ENCODE data around the gene AP1G2.

Gene AP1G2

DNA sequence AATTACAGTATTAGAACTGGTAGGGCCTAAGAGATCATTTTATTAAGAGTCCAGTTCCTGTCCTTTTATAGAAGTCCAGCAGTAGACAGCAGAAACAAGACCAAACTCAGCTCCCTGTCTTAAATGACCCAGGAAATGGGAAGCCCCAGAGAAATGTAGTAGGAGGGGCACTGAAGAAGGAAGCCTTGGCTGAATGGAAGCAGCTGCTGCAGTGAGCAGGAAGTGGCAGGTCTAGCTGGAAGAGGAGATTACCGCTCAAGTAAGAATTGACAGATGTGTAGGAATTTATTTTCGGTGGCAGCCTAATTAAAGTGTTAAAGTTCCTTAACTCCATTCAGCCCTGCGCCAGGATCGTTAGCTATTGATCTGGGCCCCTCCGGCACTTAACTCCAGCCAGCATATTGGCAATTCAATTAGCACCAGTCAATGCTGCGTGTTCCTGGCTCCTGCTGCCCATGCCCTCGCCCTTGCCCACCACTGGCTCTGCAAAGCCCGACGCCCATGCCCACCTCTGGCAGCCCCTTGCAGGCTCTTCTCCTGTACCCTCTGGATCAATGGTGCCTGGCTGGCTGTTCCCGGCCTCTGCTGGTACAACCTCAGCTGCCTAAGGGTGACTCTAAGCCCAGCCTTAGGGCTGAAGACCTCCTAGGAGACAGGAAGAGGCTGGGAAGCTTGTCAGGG lies 37.1 kb downstream of the AP1G2 start:
- TF ChIP-seq ZBTB7A (IDR thresholded peaks at IDR 0.05; ENCODE audit: low read depth) (no peak), CREB1 (IDR thresholded peaks at IDR 0.05; ENCODE audit: low read depth) (no peak), NFIC (IDR thresholded peaks at IDR 0.05) (no peak), TCF12 (IDR thresholded peaks at IDR 0.05; ENCODE audit: low read depth) (no peak), FOXM1 (IDR thresholded peaks at IDR 0.05; ENCODE audit: borderline replicate concordance, low read depth) (no peak), TEAD4 (IDR thresholded peaks at IDR 0.05) (no peak)
- TF ChIP-seq, protein P1, sequence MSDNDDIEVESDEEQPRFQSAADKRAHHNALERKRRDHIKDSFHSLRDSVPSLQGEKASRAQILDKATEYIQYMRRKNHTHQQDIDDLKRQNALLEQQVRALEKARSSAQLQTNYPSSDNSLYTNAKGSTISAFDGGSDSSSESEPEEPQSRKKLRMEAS (IDR thresholded peaks at IDR 0.05), result no peak
- TF ChIP-seq, protein P2, sequence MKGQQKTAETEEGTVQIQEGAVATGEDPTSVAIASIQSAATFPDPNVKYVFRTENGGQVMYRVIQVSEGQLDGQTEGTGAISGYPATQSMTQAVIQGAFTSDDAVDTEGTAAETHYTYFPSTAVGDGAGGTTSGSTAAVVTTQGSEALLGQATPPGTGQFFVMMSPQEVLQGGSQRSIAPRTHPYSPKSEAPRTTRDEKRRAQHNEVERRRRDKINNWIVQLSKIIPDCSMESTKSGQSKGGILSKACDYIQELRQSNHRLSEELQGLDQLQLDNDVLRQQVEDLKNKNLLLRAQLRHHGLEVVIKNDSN (IDR thresholded peaks at IDR 0.05), result no peak

DNA sequence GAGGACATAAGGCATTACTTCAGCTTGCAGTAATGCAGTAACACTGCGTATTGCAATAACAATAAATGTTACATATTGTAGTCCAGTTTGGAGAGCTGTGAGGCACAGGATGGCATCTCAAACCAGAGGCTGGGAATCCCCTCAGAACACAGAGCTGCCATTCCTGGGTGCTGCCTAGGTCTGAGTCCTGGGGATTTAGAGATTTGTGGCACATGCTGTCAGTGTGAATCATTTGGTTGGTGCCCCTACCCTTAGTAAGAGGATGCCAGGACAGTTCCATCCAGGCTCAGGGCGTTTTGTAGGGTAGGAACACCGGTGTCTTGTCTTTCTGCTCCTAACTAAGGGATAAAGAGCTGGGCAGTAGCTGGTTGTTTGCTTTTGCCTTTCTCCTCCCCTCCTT lies 38.6 kb downstream of the AP1G2 start:
- TF ChIP-seq, protein P2 (IDR thresholded peaks at IDR 0.05), result no peak

DNA sequence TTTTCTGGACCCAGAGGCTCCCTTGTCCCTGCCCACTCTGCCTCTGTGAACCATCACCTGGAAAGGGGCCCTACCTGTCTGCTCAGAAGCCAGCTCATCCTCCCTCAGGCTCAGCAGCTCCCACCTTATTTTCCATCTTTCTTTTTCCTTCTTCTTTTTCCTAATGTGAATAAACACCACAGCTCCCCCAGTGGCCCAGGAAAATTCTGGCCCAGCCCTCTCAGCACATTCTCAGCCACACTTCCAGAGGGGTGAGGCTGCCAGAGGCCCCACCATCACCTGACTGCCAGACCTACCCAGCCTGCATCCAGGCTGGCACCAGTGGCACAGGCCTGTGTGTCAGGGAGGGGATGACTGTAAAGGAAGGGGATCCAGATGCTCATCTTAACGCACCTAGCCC lies 39.0 kb downstream of the AP1G2 start:
- no peak for TF ChIP-seq TEAD4 (IDR thresholded peaks at IDR 0.05)
- TF ChIP-seq, protein P3, sequence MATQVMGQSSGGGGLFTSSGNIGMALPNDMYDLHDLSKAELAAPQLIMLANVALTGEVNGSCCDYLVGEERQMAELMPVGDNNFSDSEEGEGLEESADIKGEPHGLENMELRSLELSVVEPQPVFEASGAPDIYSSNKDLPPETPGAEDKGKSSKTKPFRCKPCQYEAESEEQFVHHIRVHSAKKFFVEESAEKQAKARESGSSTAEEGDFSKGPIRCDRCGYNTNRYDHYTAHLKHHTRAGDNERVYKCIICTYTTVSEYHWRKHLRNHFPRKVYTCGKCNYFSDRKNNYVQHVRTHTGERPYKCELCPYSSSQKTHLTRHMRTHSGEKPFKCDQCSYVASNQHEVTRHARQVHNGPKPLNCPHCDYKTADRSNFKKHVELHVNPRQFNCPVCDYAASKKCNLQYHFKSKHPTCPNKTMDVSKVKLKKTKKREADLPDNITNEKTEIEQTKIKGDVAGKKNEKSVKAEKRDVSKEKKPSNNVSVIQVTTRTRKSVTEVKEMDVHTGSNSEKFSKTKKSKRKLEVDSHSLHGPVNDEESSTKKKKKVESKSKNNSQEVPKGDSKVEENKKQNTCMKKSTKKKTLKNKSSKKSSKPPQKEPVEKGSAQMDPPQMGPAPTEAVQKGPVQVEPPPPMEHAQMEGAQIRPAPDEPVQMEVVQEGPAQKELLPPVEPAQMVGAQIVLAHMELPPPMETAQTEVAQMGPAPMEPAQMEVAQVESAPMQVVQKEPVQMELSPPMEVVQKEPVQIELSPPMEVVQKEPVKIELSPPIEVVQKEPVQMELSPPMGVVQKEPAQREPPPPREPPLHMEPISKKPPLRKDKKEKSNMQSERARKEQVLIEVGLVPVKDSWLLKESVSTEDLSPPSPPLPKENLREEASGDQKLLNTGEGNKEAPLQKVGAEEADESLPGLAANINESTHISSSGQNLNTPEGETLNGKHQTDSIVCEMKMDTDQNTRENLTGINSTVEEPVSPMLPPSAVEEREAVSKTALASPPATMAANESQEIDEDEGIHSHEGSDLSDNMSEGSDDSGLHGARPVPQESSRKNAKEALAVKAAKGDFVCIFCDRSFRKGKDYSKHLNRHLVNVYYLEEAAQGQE (IDR thresholded peaks at IDR 0.05; ENCODE audit: low read depth), result no peak
- no peak for TF ChIP-seq EP300 (IDR thresholded peaks at IDR 0.05; ENCODE audit: borderline replicate concordance)
- TF ChIP-seq, protein P1 (IDR thresholded peaks at IDR 0.05), result no peak
- TF ChIP-seq TAF1 (IDR thresholded peaks at IDR 0.05; ENCODE audit: low read depth), result no peak
- TF ChIP-seq ZBTB7A (IDR thresholded peaks at IDR 0.05; ENCODE audit: low read depth), result no peak
- TF ChIP-seq YY1 (IDR thresholded peaks at IDR 0.05; ENCODE audit: low read depth), result no peak
- no peak for TF ChIP-seq CEBPB (IDR thresholded peaks at IDR 0.05)
- no peak for TF ChIP-seq TCF12 (IDR thresholded peaks at IDR 0.05; ENCODE audit: low read depth)
- no peak for TF ChIP-seq EGR1 (IDR thresholded peaks at IDR 0.05)
- no peak for TF ChIP-seq CREB1 (IDR thresholded peaks at IDR 0.05; ENCODE audit: low read depth)
- TF ChIP-seq FOXM1 (IDR thresholded peaks at IDR 0.05; ENCODE audit: borderline replicate concordance, low read depth), result no peak

DNA sequence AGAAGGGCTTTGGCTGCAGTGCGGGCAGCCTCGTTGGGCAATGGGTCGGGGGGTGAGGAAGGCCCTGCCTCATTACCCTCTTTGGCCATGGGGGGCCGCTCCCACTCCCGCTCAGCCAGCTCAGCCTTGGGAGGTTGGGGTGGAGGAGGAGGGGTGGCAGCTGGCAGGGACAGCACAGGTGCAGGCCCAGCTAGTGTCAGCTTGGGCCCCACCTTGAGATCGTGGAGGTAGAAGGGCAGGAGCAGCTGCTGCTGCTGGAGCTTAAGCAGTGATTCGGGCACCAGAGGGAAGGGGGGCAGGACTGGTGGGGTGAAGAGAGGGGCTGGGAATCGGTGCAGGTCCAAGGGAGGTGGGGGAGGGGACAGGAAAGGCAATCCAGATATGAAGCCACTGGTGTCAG lies 42.0 kb downstream of the AP1G2 start:
- TF ChIP-seq CEBPB (IDR thresholded peaks at IDR 0.05) (no peak), EGR1 (IDR thresholded peaks at IDR 0.05) (no peak), TAF1 (IDR thresholded peaks at IDR 0.05; ENCODE audit: low read depth) (no peak), FOXM1 (IDR thresholded peaks at IDR 0.05; ENCODE audit: borderline replicate concordance, low read depth) (no peak), ZBTB7A (IDR thresholded peaks at IDR 0.05; ENCODE audit: low read depth) (no peak), RAD21 (IDR thresholded peaks at IDR 0.05; ENCODE audit: low read depth) (no peak), TCF12 (IDR thresholded peaks at IDR 0.05; ENCODE audit: low read depth) (no peak), EP300 (IDR thresholded peaks at IDR 0.05; ENCODE audit: borderline replicate concordance) (no peak)
- TF ChIP-seq, protein P2 (IDR thresholded peaks at IDR 0.05), result no peak
- TF ChIP-seq, protein P1 (IDR thresholded peaks at IDR 0.05), result no peak
- TF ChIP-seq, protein P3 (IDR thresholded peaks at IDR 0.05; ENCODE audit: low read depth), result no peak

DNA sequence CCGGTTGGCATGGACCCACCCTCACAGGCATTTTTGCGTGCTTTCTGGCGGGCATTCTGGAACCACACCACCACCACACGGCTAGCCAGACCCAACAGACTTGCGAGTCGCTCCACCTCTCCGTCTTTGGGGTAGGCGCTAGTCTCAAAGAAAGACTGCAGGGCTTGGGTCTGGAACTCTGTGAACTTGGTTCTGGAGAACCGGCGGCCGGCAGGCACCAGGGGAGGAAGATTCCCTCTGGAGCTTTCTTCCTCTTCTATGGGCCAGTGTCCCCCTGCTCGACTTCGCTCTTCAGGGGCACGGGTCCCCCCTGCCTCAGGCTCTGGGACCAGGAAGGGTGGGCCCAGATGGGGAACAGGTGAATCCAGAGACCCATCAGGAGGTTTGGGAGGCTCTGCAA lies 42.6 kb downstream of the AP1G2 start:
- TF ChIP-seq, protein P3 (IDR thresholded peaks at IDR 0.05; ENCODE audit: low read depth), result no peak
- no peak for TF ChIP-seq TAF1 (IDR thresholded peaks at IDR 0.05; ENCODE audit: low read depth)

All from Ishikawa (cell line).